Astrocyte (in vitro differentiated cells and primary cell): Measurements from ENCODE around the gene HNRNPUL2.

Experiments
- EZH2 ChIP-seq: IDR thresholded peaks from 2 replicates; pipeline ENCODE4 v1.6.1; 2012; ENCODE audit warnings: mild to moderate bottlenecking, low read length, inconsistent platforms; ENCODE audit not compliant: insufficient read depth
- TF ChIP-seq, protein P1 (sequence below): IDR thresholded peaks from 2 replicates; pipeline ENCODE4 v1.5.1; 2011; ENCODE audit warnings: low read depth, mild to moderate bottlenecking, inconsistent platforms, low read length, moderate library complexity; ENCODE audit not compliant: insufficient read depth

GRCh38 chr11:62770778-62771143 is 43.5 kb upstream of the HNRNPUL2 start:
- TF ChIP-seq, protein P1, sequence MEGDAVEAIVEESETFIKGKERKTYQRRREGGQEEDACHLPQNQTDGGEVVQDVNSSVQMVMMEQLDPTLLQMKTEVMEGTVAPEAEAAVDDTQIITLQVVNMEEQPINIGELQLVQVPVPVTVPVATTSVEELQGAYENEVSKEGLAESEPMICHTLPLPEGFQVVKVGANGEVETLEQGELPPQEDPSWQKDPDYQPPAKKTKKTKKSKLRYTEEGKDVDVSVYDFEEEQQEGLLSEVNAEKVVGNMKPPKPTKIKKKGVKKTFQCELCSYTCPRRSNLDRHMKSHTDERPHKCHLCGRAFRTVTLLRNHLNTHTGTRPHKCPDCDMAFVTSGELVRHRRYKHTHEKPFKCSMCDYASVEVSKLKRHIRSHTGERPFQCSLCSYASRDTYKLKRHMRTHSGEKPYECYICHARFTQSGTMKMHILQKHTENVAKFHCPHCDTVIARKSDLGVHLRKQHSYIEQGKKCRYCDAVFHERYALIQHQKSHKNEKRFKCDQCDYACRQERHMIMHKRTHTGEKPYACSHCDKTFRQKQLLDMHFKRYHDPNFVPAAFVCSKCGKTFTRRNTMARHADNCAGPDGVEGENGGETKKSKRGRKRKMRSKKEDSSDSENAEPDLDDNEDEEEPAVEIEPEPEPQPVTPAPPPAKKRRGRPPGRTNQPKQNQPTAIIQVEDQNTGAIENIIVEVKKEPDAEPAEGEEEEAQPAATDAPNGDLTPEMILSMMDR: no peak
- no peak for TF ChIP-seq EZH2
